Fibroblast of the conjunctiva (primary cell): Measurements from ENCODE around the gene GSN.

Experiments used
- DNase-seq: peaks from one replicate; pipeline ENCODE4 v3.0.0-alpha.2; 2010; ENCODE audit warnings: low read depth

The GSN gene

DNA sequence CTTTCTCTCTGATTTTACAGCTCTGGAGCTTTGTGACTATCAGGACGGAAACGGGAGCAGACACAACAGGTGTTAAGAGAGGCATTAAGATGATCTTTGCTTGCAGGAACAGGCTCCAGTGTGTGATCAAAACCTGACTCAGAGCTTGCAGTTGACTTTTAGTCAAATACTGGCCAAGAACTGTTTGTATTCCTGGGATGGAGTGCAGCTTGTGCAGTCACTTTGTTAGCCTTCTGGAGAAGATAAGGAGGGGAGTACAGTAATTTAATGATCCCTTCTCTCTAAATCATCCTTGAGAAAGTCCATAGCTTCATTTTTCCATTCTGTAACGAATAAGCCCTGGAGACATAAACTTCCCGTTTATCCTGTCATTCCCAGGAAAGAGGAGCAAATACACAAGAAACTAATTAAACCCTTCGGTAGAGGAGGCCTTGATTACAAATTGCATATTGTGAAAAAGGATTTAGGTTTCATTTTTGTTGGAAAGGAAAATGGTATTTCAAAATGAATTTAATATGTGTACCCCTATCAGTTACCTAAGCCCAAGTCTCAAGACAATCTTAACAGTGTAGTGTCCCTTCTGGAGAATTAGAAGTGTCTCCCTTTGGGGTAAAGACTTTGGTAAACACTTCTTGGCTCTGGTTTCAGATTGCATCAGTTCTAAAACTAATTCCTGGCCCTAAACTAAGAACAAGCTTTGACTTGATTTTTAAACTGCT, 105.2 kb downstream of the GSN start:
- peak; percentile 54 for DNase-seq

GRCh38 chr9:121376214-121376830, 108.4 kb downstream of the GSN start:
- DNase-seq, result no peak

DNA sequence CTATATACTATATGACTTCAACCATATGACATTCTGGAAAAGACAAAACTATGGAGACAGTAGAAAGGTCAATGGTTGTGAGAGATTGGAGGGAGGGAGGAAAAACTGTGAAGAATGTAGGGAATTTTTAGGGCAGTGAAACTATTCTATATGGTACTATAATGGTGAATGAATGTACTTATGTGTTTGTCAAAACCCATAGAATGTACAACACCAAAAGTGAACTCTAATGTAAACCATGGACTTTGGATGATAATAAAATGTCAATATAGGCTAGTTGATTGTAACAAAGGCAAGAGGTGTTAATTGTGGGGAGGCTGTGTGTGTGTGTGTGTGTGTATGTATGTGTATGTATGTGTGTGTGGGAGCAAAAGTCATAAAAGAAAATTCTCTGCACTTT, 112.9 kb downstream of the GSN start:
- DNase-seq, result no peak
